A673 (cell line): ENCODE data around the gene NAV2. TPM values are rescaled to one million over a fixed set of nuclear protein-coding genes. Genes with fewer than 3 reads are reported as not detected.

ENCODE experiments used
- BruUV-seq: library from RNA; stranded (reverse); fragments of 400-500 nt; replicated peaks from 2 replicates; lab custom pipeline; 2021; lab: Mats Ljungman, UMichigan
- CTCF ChIA-PET: fragments of 300-600 bp; sonication (Branson Sonifier 250); formaldehyde crosslinking; loops from one replicate; lab custom pipeline; 2022; ENCODE audit warnings: antibody characterized with exemption; lab: Charles Lee
- POLR2A ChIA-PET: fragments of 300-600 bp; sonication (Branson Sonifier 250); formaldehyde crosslinking; loops from one replicate; lab custom pipeline; 2022; ENCODE audit warnings: antibody characterized with exemption; ENCODE audit not compliant: low non-redundant PET; lab: Charles Lee
- DNase-seq: peaks from one replicate; pipeline ENCODE4 v3.0.0-alpha.2; 2015; ENCODE audit warnings: low spot score
- H3K27ac ChIP-seq: fragments of 200-600 bp; sonication (generic); 2 replicates; pipeline ENCODE4 v1.5.1; 2016; ENCODE audit warnings: mixed run types, low read depth, mild to moderate bottlenecking, mixed read lengths, antibody characterized with exemption, low read length; ENCODE audit not compliant: poor library complexity, severe bottlenecking
- H3K27me3 ChIP-seq: fragments of 200-600 bp; sonication (generic); replicated peaks from 2 replicates; pipeline ENCODE4 v1.6.1; 2017; ENCODE audit warnings: mixed run types, low read depth, mild to moderate bottlenecking, mixed read lengths, antibody characterized with exemption, low read length; ENCODE audit not compliant: insufficient read depth, poor library complexity
- H3K36me3 ChIP-seq: fragments of 200-600 bp; sonication (generic); 2 replicates; pipeline ENCODE4 v1.6.1; 2016; ENCODE audit warnings: mixed run types, mild to moderate bottlenecking, mixed read lengths, antibody characterized with exemption, low read length; ENCODE audit not compliant: insufficient read depth, poor library complexity, severe bottlenecking
- H3K4me1 ChIP-seq: fragments of 200-600 bp; sonication (generic); 2 replicates; pipeline ENCODE4 v1.6.1; 2017; ENCODE audit warnings: mixed run types, mild to moderate bottlenecking, mixed read lengths, antibody characterized with exemption, low read length; ENCODE audit not compliant: insufficient read depth, poor library complexity, severe bottlenecking
- H3K4me3 ChIP-seq: fragments of 200-600 bp; sonication (generic); 2 replicates; pipeline ENCODE4 v1.5.1; 2016; ENCODE audit warnings: low read depth, mixed run types, mild to moderate bottlenecking, mixed read lengths, low read length; ENCODE audit not compliant: poor library complexity, severe bottlenecking
- H3K9me3 ChIP-seq: fragments of 200-600 bp; sonication (generic); 2 replicates; pipeline ENCODE4 v1.6.1; 2016; ENCODE audit warnings: mixed run types, low read depth, mild to moderate bottlenecking, mixed read lengths, antibody characterized with exemption, low read length; ENCODE audit not compliant: poor library complexity, severe bottlenecking
- CTCF ChIP-seq: fragments of 300-800, 200-600 bp; sonication (generic); conservative IDR thresholded peaks from 2 replicates; pipeline ENCODE4 v1.5.1; 2017; ENCODE audit warnings: low read depth, mild to moderate bottlenecking, antibody characterized with exemption, low read length, moderate library complexity, mixed read lengths
- EZH2 ChIP-seq: fragments of 200-600 bp; sonication (generic); IDR thresholded peaks from 2 replicates; pipeline ENCODE4 v1.6.1; 2017; ENCODE audit warnings: borderline replicate concordance, low read depth, mild to moderate bottlenecking, mixed read lengths, antibody characterized with exemption, low read length; ENCODE audit not compliant: poor library complexity, severe bottlenecking
- intact Hi-C: fragments of 100-400 bp; cut with micrococcal nuclease; formaldehyde crosslinking; loops from one replicate; pipeline ENCODE4 v1.10.0; 2022; ENCODE audit not compliant: unreplicated experiment
- total RNA-seq: library from RNA; stranded (reverse); gene quantifications from 2 replicates; pipeline ENCODE4 v1.2.3, GENCODE V29; 2021

NAV2 gene
- total RNA-seq, 1 experiment from 2014 or later: not detected

- Histone ChIP-seq H3K4me1 (no peaks in the 10 kb centered on the region), H3K27ac (no peak overlapping the region), H3K9me3 (no peaks in the 10 kb centered on the region), H3K27me3 (no peaks in the 10 kb centered on the region), H3K36me3 (no peaks in the 10 kb centered on the region), H3K4me3 (no peak overlapping the region)
- no peak for DNase-seq
- intact Hi-C loops: no loop called here
- no TSS peak for BruUV-seq
- TF ChIP-seq CTCF (no peak), EZH2 (no peak)
- CTCF ChIA-PET: no interaction called here
- POLR2A ChIA-PET: no interaction called here
Measured at GRCh38 chr11:20051469-20052399, 339.1 kb downstream of the NAV2 start.

- no TSS peak for BruUV-seq
- CTCF ChIA-PET: no interaction called here
- Histone ChIP-seq H3K27me3 (no peaks in the 10 kb centered on the region), H3K9me3 (no peaks in the 10 kb centered on the region), H3K4me3 (no peak overlapping the region), H3K27ac (no peak overlapping the region), H3K4me1 (no peaks in the 10 kb centered on the region), H3K36me3 (no peaks in the 10 kb centered on the region)
- no peak for DNase-seq
- intact Hi-C loops: no loop called here
- no peak for TF ChIP-seq EZH2
- POLR2A ChIA-PET: no interaction called here
Measured at GRCh38 chr11:20053572-20053971, 340.9 kb downstream of the NAV2 start.

- no TSS peak for BruUV-seq
- CTCF ChIA-PET: no interaction called here
- TF ChIP-seq EZH2: no peak
- H3K27ac ChIP-seq: no peak overlapping the region
- intact Hi-C loops: no loop called here
- no peak overlapping the region for H3K4me3 ChIP-seq
- POLR2A ChIA-PET: no interaction called here
- H3K36me3 ChIP-seq: no peaks in the 10 kb centered on the region
- H3K4me1 ChIP-seq: no peaks in the 10 kb centered on the region
- H3K27me3 ChIP-seq: no peaks in the 10 kb centered on the region
- H3K9me3 ChIP-seq: no peaks in the 10 kb centered on the region
- no peak for DNase-seq
Measured at GRCh38 chr11:20054584-20054983, 341.9 kb downstream of the NAV2 start.

GRCh38 chr11:20055312-20055711 lies 342.7 kb downstream of the NAV2 start:
- H3K36me3 ChIP-seq: no peaks in the 10 kb centered on the region
- H3K4me3 ChIP-seq: no peak overlapping the region
- H3K4me1 ChIP-seq: no peaks in the 10 kb centered on the region
- intact Hi-C loops: no loop called here
- no peak for DNase-seq
- ChIA-PET POLR2A (no interaction called here), CTCF (no interaction called here)
- no peak overlapping the region for H3K27ac ChIP-seq
- no TSS peak for BruUV-seq
- H3K9me3 ChIP-seq: no peaks in the 10 kb centered on the region
- no peaks in the 10 kb centered on the region for H3K27me3 ChIP-seq
- TF ChIP-seq EZH2: no peak
